Astrocyte (in vitro differentiated cells and primary cell): ENCODE data around the gene APBB2.

Experiments
- EZH2 ChIP-seq: IDR thresholded peaks from 2 replicates; pipeline ENCODE4 v1.6.1; 2012; ENCODE audit warnings: mild to moderate bottlenecking, low read length, inconsistent platforms; ENCODE audit not compliant: insufficient read depth
- TF ChIP-seq, protein P1 (sequence below): IDR thresholded peaks from 2 replicates; pipeline ENCODE4 v1.5.1; 2011; ENCODE audit warnings: low read depth, mild to moderate bottlenecking, inconsistent platforms, low read length, moderate library complexity; ENCODE audit not compliant: insufficient read depth

DNA sequence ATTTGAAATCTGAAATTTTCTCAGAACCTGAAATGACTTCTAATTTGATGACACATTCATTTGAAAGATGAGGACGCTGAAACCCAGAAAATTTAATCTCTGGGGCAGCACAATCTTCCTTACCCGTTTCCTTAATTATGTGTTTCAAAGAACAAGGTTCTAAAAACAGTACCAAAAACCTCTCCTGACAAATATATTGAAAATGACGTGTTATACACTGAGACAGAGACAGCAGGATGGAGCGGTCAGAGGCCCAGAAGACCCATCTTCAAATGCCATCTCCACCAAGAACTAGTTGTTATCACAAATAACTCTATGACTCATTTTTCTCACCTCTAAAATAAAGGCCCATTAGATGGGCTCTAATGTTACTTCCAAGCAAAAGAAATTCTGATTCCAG is 287.3 kb downstream of the APBB2 start:
- TF ChIP-seq, protein P1, sequence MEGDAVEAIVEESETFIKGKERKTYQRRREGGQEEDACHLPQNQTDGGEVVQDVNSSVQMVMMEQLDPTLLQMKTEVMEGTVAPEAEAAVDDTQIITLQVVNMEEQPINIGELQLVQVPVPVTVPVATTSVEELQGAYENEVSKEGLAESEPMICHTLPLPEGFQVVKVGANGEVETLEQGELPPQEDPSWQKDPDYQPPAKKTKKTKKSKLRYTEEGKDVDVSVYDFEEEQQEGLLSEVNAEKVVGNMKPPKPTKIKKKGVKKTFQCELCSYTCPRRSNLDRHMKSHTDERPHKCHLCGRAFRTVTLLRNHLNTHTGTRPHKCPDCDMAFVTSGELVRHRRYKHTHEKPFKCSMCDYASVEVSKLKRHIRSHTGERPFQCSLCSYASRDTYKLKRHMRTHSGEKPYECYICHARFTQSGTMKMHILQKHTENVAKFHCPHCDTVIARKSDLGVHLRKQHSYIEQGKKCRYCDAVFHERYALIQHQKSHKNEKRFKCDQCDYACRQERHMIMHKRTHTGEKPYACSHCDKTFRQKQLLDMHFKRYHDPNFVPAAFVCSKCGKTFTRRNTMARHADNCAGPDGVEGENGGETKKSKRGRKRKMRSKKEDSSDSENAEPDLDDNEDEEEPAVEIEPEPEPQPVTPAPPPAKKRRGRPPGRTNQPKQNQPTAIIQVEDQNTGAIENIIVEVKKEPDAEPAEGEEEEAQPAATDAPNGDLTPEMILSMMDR: no peak
- no peak for TF ChIP-seq EZH2
